Right hindlimb (tissue), 1 donor: ENCODE results near the gene SH2D2A.

Experiments used
- DNase-seq: peaks from one replicate; pipeline ENCODE4 v3.0.0-alpha.2; 2018

The SH2D2A gene

GRCh38 chr1:156847591-156848460, 31.2 kb upstream of the SH2D2A start:
- DNase-seq: no peak

GRCh38 chr1:156846643-156847042, 30.0 kb upstream of the SH2D2A start:
- no peak for DNase-seq

- no peak for DNase-seq
These were observed 29.4 kb upstream of the SH2D2A start for GRCh38 chr1:156845953-156846545.

- DNase-seq: no peak
These were observed 28.7 kb upstream of the SH2D2A start for GRCh38 chr1:156845055-156845952.

- DNase-seq: no peak
These were observed 28.0 kb upstream of the SH2D2A start for GRCh38 chr1:156844638-156845037.

GRCh38 chr1:156844102-156844501, 27.5 kb upstream of the SH2D2A start:
- no peak for DNase-seq

- no peak for DNase-seq
These were observed 26.1 kb upstream of the SH2D2A start for GRCh38 chr1:156842618-156843300.

- peak; percentile 23 for DNase-seq
These were observed 24.7 kb upstream of the SH2D2A start for GRCh38 chr1:156841295-156841855.

- peak; percentile 11 for DNase-seq
These were observed 24.2 kb upstream of the SH2D2A start for GRCh38 chr1:156840898-156841279.

- peak; percentile 14 for DNase-seq
These were observed 23.7 kb upstream of the SH2D2A start for GRCh38 chr1:156840186-156840897.

- DNase-seq: peak; percentile 12
These were observed 22.9 kb upstream of the SH2D2A start for GRCh38 chr1:156839426-156840109.

GRCh38 chr1:156838972-156839371, 22.3 kb upstream of the SH2D2A start:
- DNase-seq: peak; percentile 35

- no peak for DNase-seq
These were observed 20.2 kb upstream of the SH2D2A start for GRCh38 chr1:156836892-156837291.

- no peak for DNase-seq
These were observed 19.5 kb upstream of the SH2D2A start for GRCh38 chr1:156836041-156836654.

GRCh38 chr1:156834322-156834721, 17.7 kb upstream of the SH2D2A start:
- DNase-seq: no peak

GRCh38 chr1:156833603-156834002, 17.0 kb upstream of the SH2D2A start:
- DNase-seq: no peak

- no peak for DNase-seq
These were observed 15.8 kb upstream of the SH2D2A start for GRCh38 chr1:156832434-156832833.

GRCh38 chr1:156828400-156829124, 11.9 kb upstream of the SH2D2A start:
- DNase-seq: no peak

- no peak for DNase-seq
These were observed 10.0 kb upstream of the SH2D2A start for GRCh38 chr1:156826630-156827029.

GRCh38 chr1:156823210-156823790, 6.7 kb upstream of the SH2D2A start:
- DNase-seq: no peak
